ENCODE data around the gene SCN2A. TPM values are rescaled to one million over a fixed set of nuclear protein-coding genes. Genes with fewer than 3 reads are reported as not detected.

The SCN2A gene
- total RNA-seq, 2 donors from 2014 or later = 0.99 to 1.8 TPM

GRCh38 chr2:165401285-165401852, 162.2 kb downstream of the SCN2A start:
- H3K27ac ChIP-seq = no peak overlapping the region
- no peak overlapping the region for H3K4me3 ChIP-seq
- no peaks in the 10 kb centered on the region for H3K9me3 ChIP-seq
- TF ChIP-seq POLR2A (IDR thresholded peaks at IDR 0.05) = no peak
- peak in 6 of 7 experiments; percentile 58 to 83 (median 74) for TF ChIP-seq CTCF (IDR thresholded peaks at IDR 0.05)
- no peaks in the 10 kb centered on the region for H3K27me3 ChIP-seq
- DNase-seq (peak in 3 of 4 donors; percentile 9 to 48 (median 20)), ATAC-seq (peak; percentile 71)
- H3K4me1 ChIP-seq = no peaks in the 10 kb centered on the region
- intact Hi-C loops (cut with DNase I) = loop anchor here (10.0 kb wide), 2 partner anchors 353 to 473 kb away; no protein-coding TSS in a partner anchor
- 2 to 3% methylated on average over 5 of the region's 5 CpGs for WGBS, 2 donors
- H3K36me3 ChIP-seq (replicated peaks in 1 of 2; ENCODE audit: insufficient read depth in 1 of 2, low read depth in 2 of 2) = no peaks in the 10 kb centered on the region

GRCh38 chr2:165402162-165402561, 162.9 kb downstream of the SCN2A start:
- Histone ChIP-seq H3K27ac (no peak overlapping the region), H3K36me3 (replicated peaks in 1 of 2; ENCODE audit: insufficient read depth in 1 of 2, low read depth in 2 of 2) (no peaks in the 10 kb centered on the region), H3K4me1 (no peaks in the 10 kb centered on the region), H3K9me3 (no peaks in the 10 kb centered on the region), H3K27me3 (no peaks in the 10 kb centered on the region), H3K4me3 (no peak overlapping the region)
- TF ChIP-seq CTCF (IDR thresholded peaks at IDR 0.05) (no peak), POLR2A (IDR thresholded peaks at IDR 0.05) (no peak)
- intact Hi-C loops (cut with DNase I) = loop anchor here (10.0 kb wide), 2 partner anchors 353 to 473 kb away; no protein-coding TSS in a partner anchor
- 59 to 61% methylated on average over 3 of the region's 3 CpGs for WGBS, 2 donors
- no peak for ATAC-seq
- DNase-seq = no peak

GRCh38 chr2:165406173-165406572, 167.0 kb downstream of the SCN2A start:
- Histone ChIP-seq H3K36me3 (replicated peaks in 1 of 2; ENCODE audit: insufficient read depth in 1 of 2, low read depth in 2 of 2) (no peaks in the 10 kb centered on the region), H3K27me3 (no peaks in the 10 kb centered on the region), H3K4me1 (no peaks in the 10 kb centered on the region), H3K9me3 (no peaks in the 10 kb centered on the region), H3K27ac (no peak overlapping the region), H3K4me3 (no peak overlapping the region)
- ATAC-seq (no peak), DNase-seq (no peak)
- 77 to 94% methylated on average over 3 of the region's 3 CpGs for WGBS, 2 donors
- TF ChIP-seq POLR2A (IDR thresholded peaks at IDR 0.05) (no peak), CTCF (IDR thresholded peaks at IDR 0.05) (no peak)
- intact Hi-C loops (cut with DNase I) = loop anchor here (10.0 kb wide), 2 partner anchors 349 to 469 kb away; no protein-coding TSS in a partner anchor

- ATAC-seq (no peak), DNase-seq (no peak)
- Histone ChIP-seq H3K36me3 (replicated peaks in 1 of 2; ENCODE audit: insufficient read depth in 1 of 2, low read depth in 2 of 2) (no peaks in the 10 kb centered on the region), H3K4me3 (no peak overlapping the region), H3K27me3 (no peaks in the 10 kb centered on the region), H3K9me3 (no peaks in the 10 kb centered on the region), H3K4me1 (no peaks in the 10 kb centered on the region), H3K27ac (no peak overlapping the region)
- TF ChIP-seq POLR2A (IDR thresholded peaks at IDR 0.05) (no peak), CTCF (IDR thresholded peaks at IDR 0.05) (no peak)
- intact Hi-C loops (cut with DNase I) = loop anchor here (10.0 kb wide), 2 partner anchors 347 to 467 kb away; no protein-coding TSS in a partner anchor
These were observed 168.3 kb downstream of the SCN2A start for GRCh38 chr2:165407466-165407865.

- no peak for DNase-seq
- intact Hi-C loops (cut with DNase I) = loop anchor here (10.0 kb wide), 2 partner anchors 347 to 467 kb away; no protein-coding TSS in a partner anchor
- ATAC-seq = no peak
- Histone ChIP-seq H3K9me3 (no peaks in the 10 kb centered on the region), H3K36me3 (replicated peaks in 1 of 2; ENCODE audit: insufficient read depth in 1 of 2, low read depth in 2 of 2) (no peaks in the 10 kb centered on the region), H3K4me1 (no peaks in the 10 kb centered on the region), H3K27me3 (no peaks in the 10 kb centered on the region), H3K27ac (no peak overlapping the region), H3K4me3 (no peak overlapping the region)
- TF ChIP-seq CTCF (IDR thresholded peaks at IDR 0.05) (no peak), POLR2A (IDR thresholded peaks at IDR 0.05) (no peak)
- WGBS, 2 donors = 54 to 81% methylated on average over 3 of the region's 3 CpGs
These were observed 169.0 kb downstream of the SCN2A start for GRCh38 chr2:165408186-165408585.

Data from body of pancreas (tissue), 4 donors.